ENCODE results near the gene LMO4. TPM values are rescaled to one million over a fixed set of nuclear protein-coding genes. Genes with fewer than 3 reads are reported as not detected.

LMO4 gene
- total and polyA plus RNA-seq, 4 donors, result 35.7 to 96.4 (median 54.7) TPM

DNA sequence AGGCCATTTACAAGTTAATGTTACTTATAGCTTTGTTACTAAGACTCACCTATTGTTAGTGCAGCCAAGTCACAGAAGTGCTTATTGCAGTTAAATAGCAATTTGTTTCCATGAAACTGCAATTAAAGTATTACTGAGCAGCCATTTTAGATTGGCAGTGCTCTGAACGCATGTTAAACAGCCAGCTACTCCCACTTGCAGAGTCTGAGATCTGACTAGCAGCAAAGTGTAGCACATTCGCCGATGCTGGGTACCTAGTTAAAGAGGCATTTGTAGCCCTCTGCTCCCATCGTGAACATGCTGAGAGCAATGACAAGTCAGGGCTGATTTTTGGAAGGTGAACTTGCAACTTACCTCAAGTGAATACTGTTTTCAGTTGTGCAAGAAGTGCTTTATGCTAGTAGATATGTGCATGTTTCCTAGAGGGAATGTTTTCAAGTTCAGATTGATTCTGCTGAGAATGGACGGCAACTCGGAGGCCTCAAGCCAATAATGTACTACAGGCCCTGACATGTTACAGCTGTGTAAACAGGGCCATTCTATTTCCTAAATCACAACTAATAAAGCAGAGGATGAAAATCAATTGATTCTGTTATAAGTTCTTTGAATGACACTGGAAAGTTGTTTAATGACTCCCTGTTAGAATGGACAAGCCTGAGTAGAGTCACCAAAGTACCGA, 19.8 kb downstream of the LMO4 start:
- DNase-seq, result peak; percentile 16 to 70 (median 63)
- Histone ChIP-seq H3K9me3 (ENCODE audit: control insufficient read depth in 4 of 4, insufficient read depth in 3 of 4, low read length in 3 of 4) (no peaks in the 10 kb centered on the region), H3K4me3 (no peak overlapping the region), H3K27ac (ENCODE audit: low read depth in 1 of 2, low read length in 1 of 2) (peak overlapping the region in 1 of 2 donors; percentile 40), H3K9ac (ENCODE audit: insufficient read depth in 1 of 2, low read length in 2 of 2) (no peak overlapping the region), H3K36me3 (ENCODE audit: control insufficient read depth in 4 of 4, insufficient read depth in 4 of 4, low read length in 4 of 4) (peaks cover 2 to 33% (median 13%) of the 10 kb centered on the region in 4 donors), H3K27me3 (ENCODE audit: control insufficient read depth in 3 of 3, insufficient read depth in 3 of 3, low read length in 2 of 3) (no peaks in the 10 kb centered on the region), H3K4me1 (ENCODE audit: control insufficient read depth in 5 of 5, insufficient read depth in 5 of 5, low read length in 5 of 5) (peaks cover 0 to 28% (median 9%) of the 10 kb centered on the region in 5 donors)
- TF ChIP-seq, protein P1, sequence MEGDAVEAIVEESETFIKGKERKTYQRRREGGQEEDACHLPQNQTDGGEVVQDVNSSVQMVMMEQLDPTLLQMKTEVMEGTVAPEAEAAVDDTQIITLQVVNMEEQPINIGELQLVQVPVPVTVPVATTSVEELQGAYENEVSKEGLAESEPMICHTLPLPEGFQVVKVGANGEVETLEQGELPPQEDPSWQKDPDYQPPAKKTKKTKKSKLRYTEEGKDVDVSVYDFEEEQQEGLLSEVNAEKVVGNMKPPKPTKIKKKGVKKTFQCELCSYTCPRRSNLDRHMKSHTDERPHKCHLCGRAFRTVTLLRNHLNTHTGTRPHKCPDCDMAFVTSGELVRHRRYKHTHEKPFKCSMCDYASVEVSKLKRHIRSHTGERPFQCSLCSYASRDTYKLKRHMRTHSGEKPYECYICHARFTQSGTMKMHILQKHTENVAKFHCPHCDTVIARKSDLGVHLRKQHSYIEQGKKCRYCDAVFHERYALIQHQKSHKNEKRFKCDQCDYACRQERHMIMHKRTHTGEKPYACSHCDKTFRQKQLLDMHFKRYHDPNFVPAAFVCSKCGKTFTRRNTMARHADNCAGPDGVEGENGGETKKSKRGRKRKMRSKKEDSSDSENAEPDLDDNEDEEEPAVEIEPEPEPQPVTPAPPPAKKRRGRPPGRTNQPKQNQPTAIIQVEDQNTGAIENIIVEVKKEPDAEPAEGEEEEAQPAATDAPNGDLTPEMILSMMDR (IDR thresholded peaks at IDR 0.05; ENCODE audit: control extremely low read depth, extremely low read depth), result no peak
- WGBS, 2 donors, result 85 to 86% methylated on average over 7 of the region's 7 CpGs
- ATAC-seq (ENCODE audit: insufficient read depth, low FRiP score), result no peak

DNA sequence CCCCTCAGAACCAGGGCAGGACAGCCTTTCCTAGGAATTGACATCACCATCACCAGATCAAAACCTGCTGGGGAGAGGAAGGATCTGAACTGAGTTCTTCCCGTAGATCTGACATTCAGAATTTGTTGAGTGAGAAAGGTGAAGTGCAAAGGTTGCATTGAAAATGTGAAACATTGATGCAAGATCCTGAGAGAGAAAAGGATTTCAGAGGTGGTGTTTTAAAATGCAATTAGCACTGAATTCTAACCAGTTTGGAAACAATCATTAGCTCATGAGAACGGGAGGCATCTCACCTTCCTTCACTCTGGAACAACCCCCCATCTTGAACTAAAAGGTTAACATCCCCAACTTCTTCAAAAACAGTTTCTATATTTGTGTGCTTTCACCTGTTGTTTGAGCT, 20.4 kb downstream of the LMO4 start:
- Histone ChIP-seq H3K4me1 (ENCODE audit: control insufficient read depth in 5 of 5, insufficient read depth in 5 of 5, low read length in 5 of 5) (peaks cover 0 to 28% (median 9%) of the 10 kb centered on the region in 5 donors), H3K36me3 (ENCODE audit: control insufficient read depth in 4 of 4, insufficient read depth in 4 of 4, low read length in 4 of 4) (peaks cover 2 to 28% (median 10%) of the 10 kb centered on the region in 4 donors), H3K27me3 (ENCODE audit: control insufficient read depth in 3 of 3, insufficient read depth in 3 of 3, low read length in 2 of 3) (no peaks in the 10 kb centered on the region), H3K9me3 (ENCODE audit: control insufficient read depth in 4 of 4, insufficient read depth in 3 of 4, low read length in 3 of 4) (no peaks in the 10 kb centered on the region), H3K27ac (ENCODE audit: low read depth in 1 of 2, low read length in 1 of 2) (no peak overlapping the region), H3K4me3 (no peak overlapping the region), H3K9ac (ENCODE audit: insufficient read depth in 1 of 2, low read length in 2 of 2) (no peak overlapping the region)
- 83 to 91% methylated on average over 2 of the region's 2 CpGs for WGBS, 2 donors
- ATAC-seq (ENCODE audit: insufficient read depth, low FRiP score) (no peak), DNase-seq (no peak)
- TF ChIP-seq, protein P1 (IDR thresholded peaks at IDR 0.05; ENCODE audit: control extremely low read depth, extremely low read depth), result no peak

DNA sequence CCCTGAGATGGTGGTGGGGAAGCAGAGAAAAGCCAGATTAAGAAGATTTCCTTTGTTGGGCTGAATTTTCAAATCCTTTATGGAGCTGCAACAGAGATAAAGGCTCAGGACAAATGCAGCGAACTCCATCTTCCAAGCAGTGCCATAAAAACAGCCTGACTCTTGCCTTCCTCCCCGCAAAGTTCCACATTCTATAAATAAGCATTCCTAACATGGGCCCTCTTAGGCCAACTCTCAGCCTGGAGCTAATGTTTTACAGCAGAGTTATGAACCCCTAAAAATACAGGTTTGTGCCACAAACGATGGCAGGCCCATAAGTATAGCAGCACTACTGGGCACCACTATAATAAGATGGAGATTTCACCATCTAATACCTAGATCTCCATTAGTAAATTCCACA, 27.2 kb downstream of the LMO4 start:
- TF ChIP-seq, protein P1 (IDR thresholded peaks at IDR 0.05; ENCODE audit: control extremely low read depth, extremely low read depth), result no peak
- Histone ChIP-seq H3K27me3 (ENCODE audit: control insufficient read depth in 3 of 3, insufficient read depth in 3 of 3, low read length in 2 of 3) (no peaks in the 10 kb centered on the region), H3K4me3 (no peak overlapping the region), H3K4me1 (ENCODE audit: control insufficient read depth in 5 of 5, insufficient read depth in 5 of 5, low read length in 5 of 5) (peaks cover 0 to 3% (median 0%) of the 10 kb centered on the region in 5 donors), H3K9me3 (ENCODE audit: control insufficient read depth in 4 of 4, insufficient read depth in 3 of 4, low read length in 3 of 4) (peaks cover 0 to 5% (median 0%) of the 10 kb centered on the region in 4 donors), H3K9ac (ENCODE audit: insufficient read depth in 1 of 2, low read length in 2 of 2) (no peak overlapping the region), H3K36me3 (ENCODE audit: control insufficient read depth in 4 of 4, insufficient read depth in 4 of 4, low read length in 4 of 4) (peaks cover 0 to 4% (median 0%) of the 10 kb centered on the region in 4 donors), H3K27ac (ENCODE audit: low read depth in 1 of 2, low read length in 1 of 2) (no peak overlapping the region)
- 93 to 96% methylated on average over 3 of the region's 3 CpGs for WGBS, 2 donors
- ATAC-seq (ENCODE audit: insufficient read depth, low FRiP score) (no peak), DNase-seq (no peak)
